ENCODE results near the gene ARHGAP10.

DNA sequence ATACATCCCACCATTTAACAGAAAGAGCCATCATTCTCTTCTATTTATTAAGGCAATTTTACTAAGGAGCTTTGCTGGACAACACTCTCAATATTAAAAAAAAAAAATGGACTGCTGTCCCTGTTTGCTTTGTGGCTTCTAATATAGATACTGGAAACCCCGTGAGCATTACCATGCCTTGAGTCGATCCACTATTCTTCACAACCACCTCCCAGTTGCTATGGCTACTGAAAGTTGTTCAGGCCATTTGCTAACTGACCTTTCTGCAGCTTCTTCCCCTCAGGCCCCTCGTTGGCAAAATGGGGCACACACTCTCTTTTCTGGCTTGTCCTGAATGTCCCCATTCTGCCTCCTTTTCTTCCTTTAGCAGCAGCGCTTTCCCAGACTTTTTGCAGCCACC is 369.9 kb downstream of the ARHGAP10 start:
- TF ChIP-seq, protein P1, sequence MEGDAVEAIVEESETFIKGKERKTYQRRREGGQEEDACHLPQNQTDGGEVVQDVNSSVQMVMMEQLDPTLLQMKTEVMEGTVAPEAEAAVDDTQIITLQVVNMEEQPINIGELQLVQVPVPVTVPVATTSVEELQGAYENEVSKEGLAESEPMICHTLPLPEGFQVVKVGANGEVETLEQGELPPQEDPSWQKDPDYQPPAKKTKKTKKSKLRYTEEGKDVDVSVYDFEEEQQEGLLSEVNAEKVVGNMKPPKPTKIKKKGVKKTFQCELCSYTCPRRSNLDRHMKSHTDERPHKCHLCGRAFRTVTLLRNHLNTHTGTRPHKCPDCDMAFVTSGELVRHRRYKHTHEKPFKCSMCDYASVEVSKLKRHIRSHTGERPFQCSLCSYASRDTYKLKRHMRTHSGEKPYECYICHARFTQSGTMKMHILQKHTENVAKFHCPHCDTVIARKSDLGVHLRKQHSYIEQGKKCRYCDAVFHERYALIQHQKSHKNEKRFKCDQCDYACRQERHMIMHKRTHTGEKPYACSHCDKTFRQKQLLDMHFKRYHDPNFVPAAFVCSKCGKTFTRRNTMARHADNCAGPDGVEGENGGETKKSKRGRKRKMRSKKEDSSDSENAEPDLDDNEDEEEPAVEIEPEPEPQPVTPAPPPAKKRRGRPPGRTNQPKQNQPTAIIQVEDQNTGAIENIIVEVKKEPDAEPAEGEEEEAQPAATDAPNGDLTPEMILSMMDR (IDR thresholded peaks at IDR 0.05), result no peak
- TF ChIP-seq EZH2 (IDR thresholded peaks at IDR 0.05; ENCODE audit: borderline replicate concordance, insufficient read depth, low read depth, low read length, poor library complexity, severe bottlenecking), result no peak

Measured in B cell (primary cell).